C4-2B (cell line): ENCODE measurements around the gene STARD3NL.

Source experiments
- ZFX ChIP-seq: fragments of 450-650 bp; IDR thresholded peaks from 2 replicates; pipeline ENCODE4 v1.6.1; 2017
- TF ChIP-seq, protein P1 (sequence below): fragments of 450-650 bp; conservative IDR thresholded peaks from 2 replicates; pipeline ENCODE4 v1.5.1; 2017; ENCODE audit warnings: mild to moderate bottlenecking

DNA sequence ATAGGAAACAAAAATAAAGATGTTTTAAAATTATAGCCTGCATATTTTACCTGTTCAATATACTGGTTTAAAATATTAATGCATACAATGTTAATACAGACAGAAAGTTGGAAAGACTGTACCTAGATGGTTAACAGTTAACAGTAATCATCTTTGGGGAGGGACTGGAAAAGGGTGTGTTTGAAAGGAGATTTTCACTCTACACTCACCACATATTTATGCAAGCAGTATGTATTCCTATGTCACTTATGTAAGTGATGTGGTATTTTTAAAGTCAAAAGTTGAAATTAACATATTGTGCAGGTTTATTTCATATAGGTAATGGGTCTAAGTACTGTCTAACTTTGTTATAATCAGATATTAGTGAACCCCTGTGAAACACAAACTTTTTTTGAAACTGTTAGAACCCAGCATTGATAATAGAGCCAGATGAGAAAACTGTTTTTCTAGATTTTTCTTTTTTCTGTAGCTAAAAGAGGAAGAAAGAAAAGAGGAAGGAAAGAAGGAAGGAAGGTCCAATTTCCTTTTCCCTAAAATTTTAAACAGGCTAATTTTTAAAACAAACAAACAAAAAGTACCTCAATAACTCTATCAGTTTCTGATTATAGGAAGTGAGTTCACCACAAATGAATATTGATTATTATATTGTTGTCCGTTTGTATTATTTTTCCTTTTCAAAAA lies 9.0 kb upstream of the STARD3NL start:
- TF ChIP-seq, protein P1, sequence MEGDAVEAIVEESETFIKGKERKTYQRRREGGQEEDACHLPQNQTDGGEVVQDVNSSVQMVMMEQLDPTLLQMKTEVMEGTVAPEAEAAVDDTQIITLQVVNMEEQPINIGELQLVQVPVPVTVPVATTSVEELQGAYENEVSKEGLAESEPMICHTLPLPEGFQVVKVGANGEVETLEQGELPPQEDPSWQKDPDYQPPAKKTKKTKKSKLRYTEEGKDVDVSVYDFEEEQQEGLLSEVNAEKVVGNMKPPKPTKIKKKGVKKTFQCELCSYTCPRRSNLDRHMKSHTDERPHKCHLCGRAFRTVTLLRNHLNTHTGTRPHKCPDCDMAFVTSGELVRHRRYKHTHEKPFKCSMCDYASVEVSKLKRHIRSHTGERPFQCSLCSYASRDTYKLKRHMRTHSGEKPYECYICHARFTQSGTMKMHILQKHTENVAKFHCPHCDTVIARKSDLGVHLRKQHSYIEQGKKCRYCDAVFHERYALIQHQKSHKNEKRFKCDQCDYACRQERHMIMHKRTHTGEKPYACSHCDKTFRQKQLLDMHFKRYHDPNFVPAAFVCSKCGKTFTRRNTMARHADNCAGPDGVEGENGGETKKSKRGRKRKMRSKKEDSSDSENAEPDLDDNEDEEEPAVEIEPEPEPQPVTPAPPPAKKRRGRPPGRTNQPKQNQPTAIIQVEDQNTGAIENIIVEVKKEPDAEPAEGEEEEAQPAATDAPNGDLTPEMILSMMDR = no peak
- no peak for TF ChIP-seq ZFX
